HepG2 (cell line): ENCODE measurements around the gene TALDO1. TPM values are rescaled to one million over a fixed set of nuclear protein-coding genes. Genes with fewer than 3 reads are reported as not detected.
A peak's percentile ranks its signal among the peaks of the same experiment; 100 is the strongest.

ENCODE experiments used
- ATF5 ChIP-seq: sonication (generic); formaldehyde crosslinking; IDR thresholded peaks from 2 replicates; pipeline ENCODE4 v1.4.0; 2020; ENCODE audit warnings: mild to moderate bottlenecking, low read depth, missing genetic modification reagents
- CENPX ChIP-seq: sonication (generic); formaldehyde crosslinking; IDR thresholded peaks from 2 replicates; pipeline ENCODE4 v1.9.0; 2021; ENCODE audit warnings: mild to moderate bottlenecking, missing genetic modification reagents, moderate library complexity
- DNMT1 ChIP-seq: sonication (generic); formaldehyde crosslinking; IDR thresholded peaks from 2 replicates; pipeline ENCODE4 v1.5.1; 2020; ENCODE audit warnings: mild to moderate bottlenecking, missing genetic modification reagents
- HNRNPLL ChIP-seq: fragments of 200-400 bp; formaldehyde crosslinking; IDR thresholded peaks from 2 replicates; pipeline ENCODE4 v1.6.1; 2017; ENCODE audit warnings: mild to moderate bottlenecking, low read depth, low read length; ENCODE audit not compliant: poor library complexity, severe bottlenecking
- KDM1A ChIP-seq: IDR thresholded peaks from 2 replicates; pipeline ENCODE4 v1.6.1; 2016; ENCODE audit warnings: missing compliant biosample characterization
- KDM2A ChIP-seq: sonication (generic); formaldehyde crosslinking; IDR thresholded peaks from 2 replicates; pipeline ENCODE4 v1.4.0; 2020; ENCODE audit warnings: low read depth, missing genetic modification reagents, borderline replicate concordance
- KDM3A ChIP-seq: IDR thresholded peaks from 2 replicates; pipeline ENCODE4 v1.6.1; 2018; ENCODE audit warnings: low read depth, missing compliant biosample characterization
- KLF12 ChIP-seq: sonication (generic); formaldehyde crosslinking; IDR thresholded peaks from 2 replicates; pipeline ENCODE4 v1.4.0; 2020; ENCODE audit warnings: missing genetic modification reagents, borderline replicate concordance
- MXD3 ChIP-seq: IDR thresholded peaks from 2 replicates; pipeline ENCODE4 v1.6.1; 2016; ENCODE audit warnings: mild to moderate bottlenecking, missing biosample characterization, missing genetic modification reagents
- NKX3-1 ChIP-seq: sonication (generic); formaldehyde crosslinking; IDR thresholded peaks from 2 replicates; pipeline ENCODE4 v1.5.0; 2020; ENCODE audit warnings: missing genetic modification reagents
- POGK ChIP-seq: sonication (generic); formaldehyde crosslinking; conservative IDR thresholded peaks from 2 replicates; pipeline ENCODE4 v1.8.0; 2022; ENCODE audit warnings: mild to moderate bottlenecking, moderate library complexity, missing genetic modification reagents
- RAD21 ChIP-seq: fragments of 450-650 bp; formaldehyde crosslinking; IDR thresholded peaks from 2 replicates; pipeline ENCODE4 v1.5.0; 2020; ENCODE audit warnings: mild to moderate bottlenecking
- RELA ChIP-seq: sonication (generic); formaldehyde crosslinking; IDR thresholded peaks from 2 replicates; pipeline ENCODE4 v1.4.0; 2020; ENCODE audit warnings: missing genetic modification reagents
- RNF2 ChIP-seq: fragments of 450-650 bp; conservative IDR thresholded peaks from 2 replicates; pipeline ENCODE4 v1.6.1; 2016; ENCODE audit warnings: low read depth
- RXRA ChIP-seq: sonication (generic); formaldehyde crosslinking; IDR thresholded peaks from 2 replicates; pipeline ENCODE4 v1.5.1; 2020; ENCODE audit warnings: missing genetic modification reagents
- TAF1 ChIP-seq: sonication (generic); formaldehyde crosslinking; IDR thresholded peaks from 2 replicates; pipeline ENCODE4 v1.4.0; 2020; ENCODE audit warnings: missing genetic modification reagents
- THAP7 ChIP-seq: sonication (generic); formaldehyde crosslinking; IDR thresholded peaks from 2 replicates; pipeline ENCODE4 v1.8.1; 2023; ENCODE audit warnings: mild to moderate bottlenecking, missing genetic modification reagents
- ZFP36L2 ChIP-seq: sonication (generic); formaldehyde crosslinking; IDR thresholded peaks from 2 replicates; pipeline ENCODE4 v1.4.0; 2020; ENCODE audit warnings: missing genetic modification reagents
- ZNF33B ChIP-seq: sonication (generic); formaldehyde crosslinking; IDR thresholded peaks from 2 replicates; pipeline ENCODE4 v1.5.1; 2020; ENCODE audit warnings: mild to moderate bottlenecking, missing genetic modification reagents
- ZNF607 ChIP-seq: sonication (generic); formaldehyde crosslinking; IDR thresholded peaks from 2 replicates; pipeline ENCODE4 v1.5.1; 2020; ENCODE audit warnings: missing genetic modification reagents, mild to moderate bottlenecking, borderline replicate concordance
- ZNF639 ChIP-seq: conservative IDR thresholded peaks from 2 replicates; pipeline ENCODE4 v1.6.1; 2018; ENCODE audit warnings: missing genetic modification reagents
- ZNF747 ChIP-seq: sonication (generic); formaldehyde crosslinking; IDR thresholded peaks from 2 replicates; pipeline ENCODE4 v1.8.1; 2023; ENCODE audit warnings: missing genetic modification reagents, mild to moderate bottlenecking, borderline replicate concordance
- ZNF775 ChIP-seq: sonication (generic); formaldehyde crosslinking; IDR thresholded peaks from 2 replicates; pipeline ENCODE4 v1.4.0; 2020; ENCODE audit warnings: missing genetic modification reagents, mild to moderate bottlenecking, moderate library complexity, borderline replicate concordance
- ZNF777 ChIP-seq: sonication (generic); formaldehyde crosslinking; IDR thresholded peaks from 2 replicates; pipeline ENCODE4 v1.4.0; 2020; ENCODE audit warnings: missing genetic modification reagents
- ZNF879 ChIP-seq: sonication (generic); formaldehyde crosslinking; IDR thresholded peaks from 2 replicates; pipeline ENCODE4 v1.8.1; 2023; ENCODE audit warnings: missing genetic modification reagents
- ZNF891 ChIP-seq: sonication (generic); formaldehyde crosslinking; IDR thresholded peaks from 2 replicates; pipeline ENCODE4 v1.5.0; 2020; ENCODE audit warnings: mild to moderate bottlenecking, missing genetic modification reagents
- ZSCAN31 ChIP-seq: sonication (generic); formaldehyde crosslinking; IDR thresholded peaks from 2 replicates; pipeline ENCODE4 v1.5.0; 2020; ENCODE audit warnings: low read depth, mild to moderate bottlenecking, missing genetic modification reagents
- polyA plus RNA-seq, 8 experiments: library from polyadenylated mRNA; depleted of rRNA in 3 of 8; stranded (reverse) in 7 of 8; unstranded in 1 of 8; fragments of >200 nt; fragmentation: Illumina TruSeq in 4 of 8; extraction: Trizol in 4 of 8; gene quantifications; 2 replicates each; pipeline versions ENCODE4 v1.2.1 to v1.2.3, GENCODE V29; 2011 to 2016; ENCODE audit warnings: low read depth in 4 of 8, missing spikeins in 1 of 8, mixed read lengths in 1 of 8; ENCODE audit not compliant: insufficient read depth in 1 of 8
- total RNA-seq, 5 experiments: library from RNA; depleted of rRNA; stranded (reverse); fragments of >200 nt; fragmentation: Illumina TruSeq; extraction: Trizol; gene quantifications; 2 replicates each; pipeline ENCODE4 v1.2.3, GENCODE V29; 2016; ENCODE audit warnings: low read depth in 1 of 5

The TALDO1 gene
- total and polyA plus RNA-seq, 2 of the 13 experiments (the other 11 are each of a cell fraction or from before 2014, with no cell fraction given), result 107 to 240 TPM

- TF ChIP-seq ZNF775 (no peak), KDM3A (CRISPR knock-in tag) (no peak), ZFP36L2 (CRISPR knock-in tag) (no peak), ZNF33B (CRISPR knock-in tag) (peak; percentile 27; the same call in 1 of the 2 replicates), ZNF607 (CRISPR knock-in tag) (peak; percentile 3; the same call in 1 of the 2 replicates), KDM2A (CRISPR knock-in tag) (peak; percentile 40; the same call in 1 of the 2 replicates), ZNF747 (CRISPR knock-in tag) (no peak), THAP7 (CRISPR knock-in tag) (no peak), KDM1A (CRISPR knock-in tag) (no peak), ATF5 (CRISPR knock-in tag) (0 out of 2 replicates have a peak, but pooled peaks have one; percentile 42), HNRNPLL (no peak), ZNF879 (CRISPR knock-in tag) (no peak), NKX3-1 (no peak), ZSCAN31 (CRISPR knock-in tag) (no peak), RXRA (CRISPR knock-in tag) (peak; percentile 26; the same call in 1 of the 2 replicates), KLF12 (CRISPR knock-in tag) (no peak), POGK (CRISPR knock-in tag) (0 out of 2 replicates have a peak, but pooled peaks have one; percentile 25), TAF1 (CRISPR knock-in tag) (peak; percentile 12; the same call in 1 of the 2 replicates), RAD21 (peak; percentile 52), ZNF891 (CRISPR knock-in tag) (no peak; the same call in 1 of the 2 replicates), DNMT1 (CRISPR knock-in tag) (no peak), MXD3 (CRISPR knock-in tag) (no peak), RELA (CRISPR knock-in tag) (no peak), ZNF777 (CRISPR knock-in tag) (no peak), CENPX (CRISPR knock-in tag) (no peak), ZNF639 (no peak), RNF2 (0 out of 2 replicates have a peak, but pooled peaks have one; percentile 32)
These were observed 29.5 kb downstream of the TALDO1 start (continued) for GRCh38 chr11:776561-777287.
